NOMO-1 (cell line): ENCODE measurements around the gene SLC39A6.
"Not testable (repeated sequence)": the region's sequence is repeated elsewhere in the genome, so short reads cannot be mapped to it uniquely, and the experiment has no call there.

Experiments
- DNase-seq, 2 experiments: peaks; one replicate each; lab custom pipeline; 2025; ENCODE audit not compliant: unreplicated experiment in 2 of 2; lab: John Stamatoyannopoulos, UW

The SLC39A6 gene

GRCh38 chr18:36129300-36130038 is at the start of gene SLC39A6, which contains the start of gene ELP2:
Gene SLC39A6 (minus strand): TSS chr18:36129340. CDS start chr18:36127007, 2,333 bp downstream.
Gene ELP2 (plus strand): TSS chr18:36129899. CDS start chr18:36129934, 35 bp downstream.
- DNase-seq: peak; percentile 95 to 96

- no peak for DNase-seq
Observed at GRCh38 chr18:36177913-36178312, 48.8 kb upstream of the SLC39A6 start.

- no peak for DNase-seq
Observed at GRCh38 chr18:36176711-36177110, 47.6 kb upstream of the SLC39A6 start.

DNA sequence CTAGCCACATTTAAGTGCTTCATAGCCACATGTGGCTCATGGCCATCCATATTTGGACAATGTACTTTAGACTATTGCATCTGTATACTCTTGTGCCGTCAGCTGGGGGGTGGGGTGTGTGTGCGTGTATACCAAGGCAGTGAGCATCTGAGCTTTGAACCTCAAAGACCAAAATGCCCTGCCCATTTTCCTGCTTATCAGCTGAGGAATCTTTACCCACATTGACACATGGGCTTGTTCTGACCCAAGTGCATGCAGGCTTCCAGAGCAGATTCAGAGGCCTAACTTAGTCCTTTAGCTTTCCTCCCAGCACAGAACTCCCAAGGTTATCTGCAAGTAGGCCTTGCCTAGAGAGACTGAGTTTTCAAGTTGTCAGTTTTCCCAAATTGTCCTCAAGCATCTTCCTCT is 47.0 kb upstream of the SLC39A6 start:
- DNase-seq: no peak

DNA sequence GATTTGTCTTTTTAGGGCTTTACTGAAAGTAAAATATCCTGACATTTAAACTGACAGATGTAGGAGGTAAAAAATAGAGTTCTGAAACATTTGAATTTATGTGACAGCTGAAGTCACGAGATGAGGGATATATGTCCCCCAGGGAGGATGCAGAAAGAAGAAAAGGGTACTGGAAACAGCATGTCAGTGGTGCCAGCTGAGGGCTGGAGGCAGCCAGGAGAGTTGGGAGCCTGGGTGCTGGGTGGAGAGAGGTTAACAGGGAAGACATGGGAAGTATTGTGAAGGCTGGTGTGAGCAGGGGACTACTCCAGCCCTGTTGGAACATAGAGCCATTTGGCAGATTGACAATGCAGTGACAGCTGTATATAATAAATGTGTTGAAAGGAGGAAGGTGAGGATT is 46.3 kb upstream of the SLC39A6 start:
- no peak for DNase-seq

- DNase-seq: no peak
Observed at GRCh38 chr18:36169938-36170337, 40.8 kb upstream of the SLC39A6 start.

- DNase-seq: not testable (repeated sequence)
Observed at GRCh38 chr18:36168296-36168695, 39.2 kb upstream of the SLC39A6 start.

- no peak for DNase-seq
Observed at GRCh38 chr18:36167692-36168218, 38.6 kb upstream of the SLC39A6 start.

DNA sequence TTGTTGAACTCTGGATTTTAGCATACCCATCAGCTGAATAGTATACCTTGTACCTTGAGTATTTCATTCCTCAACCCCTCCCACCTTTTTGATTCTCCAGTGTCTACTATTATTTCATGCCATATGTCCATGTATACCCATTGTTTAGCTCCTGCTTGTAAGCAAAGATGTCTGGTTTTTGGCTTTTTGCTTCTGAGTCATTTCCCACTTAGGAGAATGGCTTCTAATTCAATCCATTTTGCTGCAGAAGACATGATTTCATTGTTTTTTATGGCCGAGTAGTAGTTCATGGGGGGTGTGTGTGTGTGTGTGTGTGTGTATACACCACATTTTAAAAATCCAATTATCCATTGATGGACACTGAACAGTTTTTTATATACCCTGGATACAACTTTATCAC is 33.8 kb upstream of the SLC39A6 start:
- no peak for DNase-seq

DNA sequence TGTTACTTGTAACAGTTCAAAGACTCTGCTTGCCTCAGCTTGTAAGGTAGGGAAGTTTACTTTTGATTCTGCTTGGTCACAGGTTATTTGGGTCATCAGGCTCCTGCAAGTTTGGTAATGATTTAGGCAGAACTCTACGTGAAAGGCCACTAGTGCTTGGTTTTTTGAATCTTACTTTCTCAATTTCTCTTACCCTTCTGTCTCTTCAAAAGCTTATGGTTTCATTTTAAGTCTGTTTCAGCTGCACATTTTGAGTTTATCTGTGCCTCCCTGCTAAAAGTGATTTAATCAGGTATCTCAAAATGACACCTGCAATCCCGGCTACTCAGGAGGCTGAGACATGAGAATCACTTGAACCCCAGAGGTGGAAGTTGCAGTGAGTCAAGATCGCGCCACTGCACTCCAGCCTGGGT is 31.8 kb upstream of the SLC39A6 start:
- no peak for DNase-seq

DNA sequence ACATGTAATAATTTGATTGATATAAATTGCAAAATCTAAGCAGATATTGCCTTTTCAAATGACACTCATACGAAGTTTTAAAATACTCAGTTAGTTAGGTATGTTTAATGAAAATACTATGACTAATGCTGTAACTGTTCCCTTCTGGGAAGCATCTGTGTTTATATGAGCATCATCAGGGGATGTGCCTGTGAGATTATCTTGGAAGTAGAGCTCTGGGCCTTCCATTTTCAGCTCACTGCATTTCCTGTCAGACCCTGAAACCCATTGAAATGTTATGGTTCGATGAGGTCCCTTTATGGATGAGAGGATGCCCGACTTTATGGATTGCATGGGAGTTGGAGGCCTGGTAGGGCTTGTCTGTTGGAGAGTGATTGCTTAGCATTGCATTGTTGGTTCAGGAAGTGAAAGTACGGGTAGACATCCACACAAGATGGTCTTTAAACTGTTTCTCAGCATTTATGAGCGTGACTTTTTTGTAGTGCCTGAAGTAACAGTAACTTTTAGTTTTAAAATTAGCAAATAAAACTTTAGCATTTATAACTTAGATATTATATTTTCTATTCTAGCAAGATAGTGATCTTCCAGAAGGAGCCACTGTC is 29.2 kb upstream of the SLC39A6 start:
- peak in 1 of 2 experiments; percentile 36 for DNase-seq

DNA sequence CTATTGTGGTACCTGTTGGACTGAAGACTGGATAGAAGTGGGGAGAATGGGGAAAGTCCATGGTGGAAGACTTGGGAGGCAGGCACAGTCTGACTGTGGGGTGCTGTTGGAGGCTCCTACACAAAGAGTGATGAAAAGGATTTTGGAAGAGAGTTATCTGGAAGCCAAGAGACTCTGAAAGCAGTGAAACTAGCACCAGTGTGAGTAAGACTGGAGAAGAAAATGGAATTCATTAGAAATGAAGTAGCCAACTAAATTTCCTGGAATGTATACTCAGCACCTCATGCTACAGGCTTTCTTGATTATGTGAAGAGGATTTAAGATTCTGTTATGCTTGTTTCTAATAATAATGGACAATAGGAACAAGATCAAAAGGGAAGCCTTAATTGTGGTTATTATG is 28.3 kb upstream of the SLC39A6 start:
- DNase-seq: no peak

GRCh38 chr18:36155851-36156757 is 27.0 kb upstream of the SLC39A6 start:
- DNase-seq: no peak

DNA sequence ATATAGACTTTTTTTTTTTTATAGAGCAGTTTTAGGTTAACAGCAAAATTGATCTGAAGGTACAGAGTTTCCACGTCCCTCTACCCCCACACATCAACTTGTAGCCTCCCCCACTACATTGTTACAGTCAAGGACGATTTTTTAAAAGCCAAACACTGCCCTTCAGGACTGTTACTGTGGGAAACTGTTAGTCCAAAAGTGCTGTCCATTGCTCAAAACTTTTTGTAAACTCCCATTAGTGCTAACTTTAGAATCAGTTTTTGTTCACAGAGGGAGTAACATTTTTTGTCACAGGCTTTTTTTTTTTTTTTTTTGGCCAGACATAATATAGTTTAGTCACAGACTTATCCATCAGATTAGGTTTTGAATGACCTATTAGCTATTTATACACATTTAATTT is 24.6 kb upstream of the SLC39A6 start:
- no peak for DNase-seq

- no peak for DNase-seq
Observed at GRCh38 chr18:36153203-36153602, 24.1 kb upstream of the SLC39A6 start.

- no peak for DNase-seq
Observed at GRCh38 chr18:36152781-36153180, 23.6 kb upstream of the SLC39A6 start.

GRCh38 chr18:36149514-36150289 is 20.6 kb upstream of the SLC39A6 start:
- DNase-seq: no peak

- DNase-seq: no peak
Observed at GRCh38 chr18:36143391-36143790, 14.3 kb upstream of the SLC39A6 start.

GRCh38 chr18:36142751-36143150 is 13.6 kb upstream of the SLC39A6 start:
- DNase-seq: no peak

DNA sequence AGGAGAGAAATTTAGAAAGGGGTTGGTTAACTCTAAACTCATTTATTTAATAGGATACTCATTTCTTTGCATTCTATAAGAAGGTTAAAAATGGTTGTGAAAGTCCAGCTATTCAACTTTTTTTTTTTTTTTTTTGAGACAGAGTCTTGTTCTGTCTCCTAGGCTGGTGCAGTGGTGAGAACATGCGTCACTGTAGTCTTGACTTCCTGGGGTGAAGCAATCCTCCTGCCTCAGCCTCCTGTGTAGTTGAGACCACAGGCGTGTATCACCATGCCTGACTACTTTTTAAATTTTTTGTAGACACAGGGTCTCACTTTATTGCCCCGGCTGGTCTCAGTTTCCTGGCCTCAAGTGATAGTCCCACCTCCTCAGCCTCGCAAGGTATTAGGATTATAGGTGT is 12.4 kb upstream of the SLC39A6 start:
- no peak for DNase-seq
